C4-2B (cell line): ENCODE data around the gene GRK5.
A peak's percentile ranks its signal among the peaks of the same experiment; 100 is the strongest.

Experiments
- H3K27ac ChIP-seq: fragments of 450-650 bp; 2 replicates; pipeline ENCODE4 v1.5.1; 2017
- ZFX ChIP-seq: fragments of 450-650 bp; IDR thresholded peaks from 2 replicates; pipeline ENCODE4 v1.6.1; 2017
- TF ChIP-seq, protein P1 (sequence below): fragments of 450-650 bp; conservative IDR thresholded peaks from 2 replicates; pipeline ENCODE4 v1.5.1; 2017; ENCODE audit warnings: mild to moderate bottlenecking

The GRK5 gene

DNA sequence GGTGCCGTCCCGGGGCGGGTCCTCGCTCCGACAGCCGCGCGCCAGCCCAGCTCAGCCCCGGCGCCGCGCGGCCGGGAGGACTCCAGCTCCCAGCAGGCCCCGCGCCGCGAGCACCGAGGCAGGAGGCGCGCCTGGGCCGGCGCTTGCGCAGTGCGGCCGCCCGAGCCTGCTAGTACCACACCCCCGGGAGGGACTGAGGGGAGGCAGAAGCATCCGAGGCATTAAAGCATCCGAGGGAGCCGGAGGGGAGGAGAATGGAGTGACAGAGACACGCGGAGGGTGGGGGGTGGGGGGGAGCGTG lies at the start of gene GRK5:
Gene GRK5, plus strand, starts transcription at position 206 of the 301 bp plus-strand sequence. CDS start 347 bp downstream, outside the sequence.
- no peak for TF ChIP-seq ZFX
- TF ChIP-seq, protein P1, sequence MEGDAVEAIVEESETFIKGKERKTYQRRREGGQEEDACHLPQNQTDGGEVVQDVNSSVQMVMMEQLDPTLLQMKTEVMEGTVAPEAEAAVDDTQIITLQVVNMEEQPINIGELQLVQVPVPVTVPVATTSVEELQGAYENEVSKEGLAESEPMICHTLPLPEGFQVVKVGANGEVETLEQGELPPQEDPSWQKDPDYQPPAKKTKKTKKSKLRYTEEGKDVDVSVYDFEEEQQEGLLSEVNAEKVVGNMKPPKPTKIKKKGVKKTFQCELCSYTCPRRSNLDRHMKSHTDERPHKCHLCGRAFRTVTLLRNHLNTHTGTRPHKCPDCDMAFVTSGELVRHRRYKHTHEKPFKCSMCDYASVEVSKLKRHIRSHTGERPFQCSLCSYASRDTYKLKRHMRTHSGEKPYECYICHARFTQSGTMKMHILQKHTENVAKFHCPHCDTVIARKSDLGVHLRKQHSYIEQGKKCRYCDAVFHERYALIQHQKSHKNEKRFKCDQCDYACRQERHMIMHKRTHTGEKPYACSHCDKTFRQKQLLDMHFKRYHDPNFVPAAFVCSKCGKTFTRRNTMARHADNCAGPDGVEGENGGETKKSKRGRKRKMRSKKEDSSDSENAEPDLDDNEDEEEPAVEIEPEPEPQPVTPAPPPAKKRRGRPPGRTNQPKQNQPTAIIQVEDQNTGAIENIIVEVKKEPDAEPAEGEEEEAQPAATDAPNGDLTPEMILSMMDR, result no peak
- H3K27ac ChIP-seq, result peak within 1 kb of the TSS; percentile 85

- TF ChIP-seq, protein P1, result no peak
- no peak for TF ChIP-seq ZFX
- H3K27ac ChIP-seq, result no peak overlapping the region
Measured at GRCh38 chr10:119159332-119159731, 48.0 kb upstream of the GRK5 start.

- no peak overlapping the region for H3K27ac ChIP-seq
- TF ChIP-seq, protein P1, result no peak
- no peak for TF ChIP-seq ZFX
Measured at GRCh38 chr10:119161680-119162451, 45.5 kb upstream of the GRK5 start.

- TF ChIP-seq ZFX, result no peak
- TF ChIP-seq, protein P1, result no peak
Measured at GRCh38 chr10:119162452-119163092, 44.8 kb upstream of the GRK5 start.

DNA sequence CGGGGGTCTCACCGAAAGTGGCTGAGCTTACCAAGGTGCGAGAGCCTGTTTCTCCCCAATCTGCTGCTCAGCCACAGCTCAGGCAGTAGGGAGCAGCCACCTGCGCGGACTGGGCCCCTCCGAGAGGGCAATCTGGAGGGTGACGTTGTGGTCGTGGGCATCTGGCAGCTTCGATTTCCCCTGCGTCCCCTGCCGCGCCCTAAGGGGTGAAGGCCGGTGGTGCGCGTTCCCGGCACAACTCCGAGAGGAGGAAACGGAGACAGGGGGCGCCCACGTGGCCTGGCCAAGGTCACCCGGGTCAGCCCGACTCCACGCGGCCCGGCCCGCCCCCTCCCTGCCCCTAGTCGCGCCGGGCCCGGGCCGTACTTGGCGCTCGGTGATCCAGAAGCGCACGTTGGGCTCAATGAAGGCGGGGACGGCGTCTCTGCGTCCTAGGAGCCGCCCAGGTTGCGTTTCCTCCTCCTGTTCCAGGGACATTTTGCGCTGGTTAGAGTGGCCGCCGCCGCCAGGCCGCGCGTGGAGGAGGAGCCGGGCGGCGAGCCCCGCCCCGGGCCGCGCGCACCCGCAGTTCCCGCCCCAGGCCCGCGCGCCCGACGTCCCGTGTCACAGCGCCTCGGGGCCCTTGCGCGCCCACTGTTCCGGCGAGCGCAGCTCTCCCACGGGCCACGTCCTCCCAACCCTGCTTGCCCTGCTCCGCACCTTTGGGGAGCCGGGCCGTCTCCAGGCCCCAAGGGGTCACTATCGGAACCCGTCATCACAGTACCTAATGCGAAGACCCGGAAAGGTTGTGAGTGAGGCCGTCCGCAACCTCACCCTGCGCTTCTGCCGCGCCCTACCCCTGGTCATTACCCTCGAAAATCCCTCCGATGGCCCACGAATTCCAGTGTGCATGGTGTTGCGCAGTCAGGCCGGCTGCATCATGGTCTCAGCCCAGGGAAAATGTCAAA lies 41.9 kb upstream of the GRK5 start, which contains the start of gene SFXN4:
Gene SFXN4, minus strand, starts transcription at position 544 of the 947 bp plus-strand sequence. Its CDS starts 67 bp downstream, at position 477.
- peak; percentile 83 for TF ChIP-seq ZFX
- TF ChIP-seq, protein P1, result no peak
- peak within 1 kb of the TSS; percentile 96 for H3K27ac ChIP-seq

More at GRCh38 chr10:119162452-119163092, 44.8 kb upstream of the GRK5 start:
- H3K27ac ChIP-seq, result no peak overlapping the region

DNA sequence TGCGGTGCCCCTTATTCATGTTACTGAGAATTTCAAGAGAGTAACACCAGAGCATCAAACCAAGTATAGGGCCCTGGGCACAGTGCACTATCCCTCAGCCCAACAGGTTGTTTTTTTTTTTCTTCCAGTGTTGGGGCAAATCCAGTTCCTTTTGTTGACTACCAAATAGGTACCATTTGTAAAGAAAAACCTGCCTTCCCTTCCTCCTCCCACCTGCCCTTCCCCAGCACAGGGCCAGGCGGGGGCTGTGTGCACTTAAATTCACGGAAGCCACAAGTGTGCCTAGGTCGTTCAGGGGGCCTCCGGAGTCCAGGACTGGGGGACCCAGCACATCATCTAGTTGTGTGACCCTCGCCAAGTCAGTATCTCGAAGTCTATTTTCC lies 41.3 kb upstream of the GRK5 start:
- TF ChIP-seq, protein P1, result no peak
- H3K27ac ChIP-seq, result peak overlapping the region; percentile 96
